ENCODE results near the gene LRRC8E. TPM values are rescaled to one million over a fixed set of nuclear protein-coding genes. Genes with fewer than 3 reads are reported as not detected.

LRRC8E gene
- total RNA-seq, 1 experiment from 2014 or later, result 18.1 TPM

DNA sequence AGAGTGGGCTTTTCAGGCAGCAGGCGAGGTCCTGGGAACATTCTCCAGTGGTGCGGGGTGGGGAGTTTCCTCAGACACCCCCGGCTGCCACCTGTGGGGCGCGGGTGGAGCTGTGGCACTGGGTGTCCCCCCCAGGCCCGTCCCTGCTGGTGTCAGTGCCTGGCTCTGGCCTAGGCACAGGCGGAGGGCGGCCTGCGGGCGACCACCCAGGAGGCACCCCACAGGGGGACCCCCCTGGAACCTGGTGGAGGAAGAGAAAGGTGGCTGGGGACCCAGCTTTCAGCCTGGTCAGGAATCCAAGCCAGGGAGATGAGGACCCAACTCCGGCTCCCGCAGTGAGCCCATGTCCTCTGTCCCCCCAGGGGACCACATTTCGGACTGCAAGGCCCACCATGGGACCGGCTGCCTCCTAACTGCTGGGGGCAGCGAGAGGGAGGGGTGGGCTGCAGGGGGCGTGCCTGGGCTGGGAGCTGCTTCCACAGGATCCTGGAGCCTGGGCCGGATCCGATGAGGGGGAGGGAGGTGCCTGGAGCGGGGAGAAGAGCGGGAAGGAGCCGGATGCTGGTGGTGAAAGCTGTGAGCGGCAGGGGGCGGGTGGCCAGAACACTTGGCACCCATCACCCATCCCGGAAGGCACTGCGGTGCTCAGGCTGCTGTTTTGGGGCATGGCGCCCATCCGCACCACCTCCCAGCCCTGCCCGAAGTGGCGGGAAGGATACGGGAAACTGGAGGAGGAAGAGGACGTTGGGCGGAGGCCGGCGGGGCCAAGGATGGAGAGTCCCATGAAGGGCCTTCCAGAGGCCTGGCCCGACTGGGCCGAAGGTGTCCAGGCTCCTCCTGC is 43.1 kb downstream of the LRRC8E start:
- no peak for ATAC-seq
- no peak overlapping the region for H3K9ac ChIP-seq (ENCODE audit: low read length)

More for the DNA sequence above, 43.1 kb downstream of the LRRC8E start:
- Histone ChIP-seq H3K36me3 (ENCODE audit: control insufficient read depth in 1 of 2, insufficient read depth in 2 of 2, low read length in 2 of 2) (peaks cover 28 to 32% of the 10 kb centered on the region in 2 experiments), H3K4me1 (ENCODE audit: control insufficient read depth in 1 of 2, insufficient read depth in 2 of 2, low read length in 2 of 2) (peaks cover 22 to 36% of the 10 kb centered on the region in 2 experiments), H2AFZ (ENCODE audit: low read depth, low read length, poor library complexity, severe bottlenecking) (no peak overlapping the region), H3K27ac (ENCODE audit: low read depth, low read length) (no peak overlapping the region), H3K27me3 (ENCODE audit: insufficient read depth, low read length) (no peaks in the 10 kb centered on the region), H3K4me3 (replicated peaks in 1 of 2; ENCODE audit: low read depth in 1 of 2, low read length in 2 of 2) (no peak overlapping the region), H4K20me1 (ENCODE audit: insufficient read depth) (no peaks in the 10 kb centered on the region), H3K4me2 (ENCODE audit: low read length) (no peak overlapping the region), H3K9me3 (ENCODE audit: control insufficient read depth in 1 of 2, insufficient read depth in 1 of 2, low read depth in 1 of 2, low read length in 2 of 2) (no peaks in the 10 kb centered on the region), H3K79me2 (ENCODE audit: insufficient read depth, low read length) (no peaks in the 10 kb centered on the region; the same call in 1 of the 2 replicates), H3K9me2 (ENCODE audit: insufficient read depth) (no peaks in the 10 kb centered on the region)
- no TSS peak for BruUV-seq (replicated peaks)
- TF ChIP-seq, protein P1, sequence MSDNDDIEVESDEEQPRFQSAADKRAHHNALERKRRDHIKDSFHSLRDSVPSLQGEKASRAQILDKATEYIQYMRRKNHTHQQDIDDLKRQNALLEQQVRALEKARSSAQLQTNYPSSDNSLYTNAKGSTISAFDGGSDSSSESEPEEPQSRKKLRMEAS (IDR thresholded peaks at IDR 0.05), result no peak
- no peak for TF ChIP-seq ELF1 (IDR thresholded peaks at IDR 0.05; ENCODE audit: borderline replicate concordance, low read depth)
- no peak for TF ChIP-seq SRF (IDR thresholded peaks at IDR 0.05; ENCODE audit: low read depth)
- TF ChIP-seq, protein P2, sequence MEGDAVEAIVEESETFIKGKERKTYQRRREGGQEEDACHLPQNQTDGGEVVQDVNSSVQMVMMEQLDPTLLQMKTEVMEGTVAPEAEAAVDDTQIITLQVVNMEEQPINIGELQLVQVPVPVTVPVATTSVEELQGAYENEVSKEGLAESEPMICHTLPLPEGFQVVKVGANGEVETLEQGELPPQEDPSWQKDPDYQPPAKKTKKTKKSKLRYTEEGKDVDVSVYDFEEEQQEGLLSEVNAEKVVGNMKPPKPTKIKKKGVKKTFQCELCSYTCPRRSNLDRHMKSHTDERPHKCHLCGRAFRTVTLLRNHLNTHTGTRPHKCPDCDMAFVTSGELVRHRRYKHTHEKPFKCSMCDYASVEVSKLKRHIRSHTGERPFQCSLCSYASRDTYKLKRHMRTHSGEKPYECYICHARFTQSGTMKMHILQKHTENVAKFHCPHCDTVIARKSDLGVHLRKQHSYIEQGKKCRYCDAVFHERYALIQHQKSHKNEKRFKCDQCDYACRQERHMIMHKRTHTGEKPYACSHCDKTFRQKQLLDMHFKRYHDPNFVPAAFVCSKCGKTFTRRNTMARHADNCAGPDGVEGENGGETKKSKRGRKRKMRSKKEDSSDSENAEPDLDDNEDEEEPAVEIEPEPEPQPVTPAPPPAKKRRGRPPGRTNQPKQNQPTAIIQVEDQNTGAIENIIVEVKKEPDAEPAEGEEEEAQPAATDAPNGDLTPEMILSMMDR (IDR thresholded peaks at IDR 0.05 in 2 of 3, conservative IDR thresholded peaks at IDR 0.05 in 1 of 3; ENCODE audit: borderline replicate concordance in 1 of 3, insufficient read depth in 1 of 3, low read depth in 2 of 3, low read length in 2 of 3), result no peak
- no peak for TF ChIP-seq POLR2AphosphoS5 (IDR thresholded peaks at IDR 0.05; ENCODE audit: low read depth, low read length)
- TF ChIP-seq SP1 (IDR thresholded peaks at IDR 0.05; ENCODE audit: low read depth), result no peak
- intact Hi-C loops (cut with micrococcal nuclease), result no loop called here
- DNase-seq (ENCODE audit: low read depth, low spot score), result no peak
- POLR2A ChIA-PET, result interaction anchor here (3.4 kb wide), 1 partner anchor 13 kb away, joined by 17 read pairs; the partner anchor contains the start of gene TIMM44
- CTCF ChIA-PET, result interaction anchor here (1.4 kb wide), 1 partner anchor 62 kb away, joined by 3 read pairs; no protein-coding TSS in a partner anchor
- RAD21 ChIA-PET (ENCODE audit: low non-redundant PET in 1 of 2, low total read pairs in 2 of 2, uncharacterized antibody in 2 of 2, unreplicated experiment in 2 of 2), result no interaction called here

Measured in HCT116 (cell line).